Esophagus squamous epithelium (tissue), 5 donors: ENCODE data around the gene SP3. TPM values are rescaled to one million over a fixed set of nuclear protein-coding genes. Genes with fewer than 3 reads are reported as not detected.

Experiments used
- DNase-seq: peaks from one replicate; lab custom pipeline; 2025; lab: John Stamatoyannopoulos, UW
- H3K27ac ChIP-seq, 4 donors: fragments of 200-600 bp; sonication (generic); one replicate each; pipeline ENCODE4 v1.5.1; 2016 to 2019; ENCODE audit warnings: mild to moderate bottlenecking in 1 of 4
- H3K27me3 ChIP-seq, 4 donors: fragments of 200-600 bp; sonication (generic); 1 replicate in 3 of 4; 2 replicates in 1 of 4; pipeline versions ENCODE4 v1.5.1 to v1.6.0; 2017 to 2021; ENCODE audit warnings: antibody characterized with exemption in 1 of 4
- H3K36me3 ChIP-seq, 3 donors: fragments of 200-600 bp; sonication (generic); one replicate each; pipeline ENCODE4 v1.5.1; 2016 to 2019
- H3K4me1 ChIP-seq, 3 donors: fragments of 200-600 bp; sonication (generic); one replicate each; pipeline ENCODE4 v1.5.1; 2017 to 2019
- H3K4me3 ChIP-seq, 4 donors: fragments of 200-600 bp; sonication (generic); 1 replicate in 3 of 4; 2 replicates in 1 of 4; pipeline ENCODE4 v1.5.1; 2016 to 2019; ENCODE audit warnings: mild to moderate bottlenecking in 2 of 4, moderate library complexity in 1 of 4
- H3K9me3 ChIP-seq, 3 donors: fragments of 200-600 bp; sonication (generic); one replicate each; pipeline ENCODE4 v1.5.1; 2016 to 2019
- CTCF ChIP-seq, 6 experiments: fragments of 450-650 bp in 4 of 6; fragments of 200-600 bp in 2 of 6; sonication (generic) in 2 of 6; IDR thresholded peaks; one replicate each; pipeline ENCODE4 v1.5.1; 2016 to 2019; ENCODE audit warnings: antibody characterized with exemption in 6 of 6, mild to moderate bottlenecking in 4 of 6, moderate library complexity in 4 of 6
- POLR2A ChIP-seq, 4 donors: fragments of 450-650 bp; IDR thresholded peaks; one replicate each; pipeline ENCODE4 v1.6.1; 2017; ENCODE audit warnings: antibody characterized with exemption in 4 of 4, mild to moderate bottlenecking in 4 of 4, moderate library complexity in 3 of 4
- WGBS, 2 donors: methylation state at CpG; one replicate each; pipeline ENCODE4 v1.1.5; 2018; 5-methylcytosine and 5-hydroxymethylcytosine counted together
- intact Hi-C: fragments of 100-400 bp; cut with DNase I; formaldehyde crosslinking; loops from one replicate; pipeline ENCODE4 v1.15.0; 2022
- total RNA-seq, 4 donors: library from RNA; depleted of rRNA; stranded (reverse); fragments of >200 nt; gene quantifications; one replicate each; pipeline ENCODE4 v1.1.0, GENCODE V29; 2016
- donor health status: DM: yes; HTN: yes; CAD: no.

Gene SP3
- total RNA-seq: 10 to 100 TPM; 41.3 to 97.8 (median 67.6) TPM

- TF ChIP-seq CTCF (IDR thresholded peaks at IDR 0.05) (peak in 2 of 6 experiments; percentile 5 to 21), POLR2A (IDR thresholded peaks at IDR 0.05) (peak in 3 of 4 donors; percentile 59 to 97 (median 76))
- H3K9me3 ChIP-seq: no peaks in the 10 kb centered on the region
- peaks cover 0 to 37% (median 14%) of the 10 kb centered on the region in 3 donors for H3K4me1 ChIP-seq
- H3K4me3 ChIP-seq: peak within 1 kb of the TSS; percentile 83 to 99 (median 94)
- peak within 1 kb of the TSS; percentile 98 to 100 (median 100) for H3K27ac ChIP-seq
- 0 to 2% methylated on average over 8 to 19 of the region's 52 CpGs for WGBS, 2 donors
- peak; percentile 82 for DNase-seq
- no peaks in the 10 kb centered on the region for H3K27me3 ChIP-seq
- intact Hi-C loops: loop anchor here (10.0 kb wide), 1 partner anchor 69 kb away; no protein-coding TSS in a partner anchor
- peaks cover 0 to 7% (median 0%) of the 10 kb centered on the region in 3 donors for H3K36me3 ChIP-seq
These were observed at the start of gene SP3 for GRCh38 chr2:173965372-173966025. TSS of gene SP3 (minus strand) at chr2:173965373. CDS start at chr2:173965171, 202 bp downstream.

GRCh38 chr2:174014699-174015070, 49.5 kb upstream of the SP3 start:
- 77 to 82% methylated on average over 2 of the region's 2 CpGs for WGBS, 2 donors
- Histone ChIP-seq H3K9me3 (no peaks in the 10 kb centered on the region), H3K36me3 (no peaks in the 10 kb centered on the region), H3K27ac (peak overlapping the region in 3 of 4 donors; percentile 72 to 91 (median 90)), H3K27me3 (no peaks in the 10 kb centered on the region), H3K4me3 (no peak overlapping the region), H3K4me1 (peaks cover 14 to 46% (median 14%) of the 10 kb centered on the region in 3 donors)
- no peak for DNase-seq
- intact Hi-C loops: no loop called here
- TF ChIP-seq POLR2A (IDR thresholded peaks at IDR 0.05): no peak
- no peak for TF ChIP-seq CTCF (IDR thresholded peaks at IDR 0.05)

GRCh38 chr2:174014011-174014698, 49.0 kb upstream of the SP3 start:
- intact Hi-C loops: no loop called here
- H3K27me3 ChIP-seq: no peaks in the 10 kb centered on the region
- peaks cover 14 to 46% (median 14%) of the 10 kb centered on the region in 3 donors for H3K4me1 ChIP-seq
- 63 to 66% methylated on average over 6 of the region's 6 CpGs for WGBS, 2 donors
- H3K4me3 ChIP-seq: peak overlapping the region in 1 of 4 donors; percentile 58
- DNase-seq: no peak
- no peaks in the 10 kb centered on the region for H3K36me3 ChIP-seq
- H3K27ac ChIP-seq: peak overlapping the region in 3 of 4 donors; percentile 90 to 93 (median 91)
- no peaks in the 10 kb centered on the region for H3K9me3 ChIP-seq
- TF ChIP-seq CTCF (IDR thresholded peaks at IDR 0.05): no peak
- no peak for TF ChIP-seq POLR2A (IDR thresholded peaks at IDR 0.05)

GRCh38 chr2:174013315-174013751, 48.2 kb upstream of the SP3 start:
- 22 to 57% methylated on average over 4 to 11 of the region's 17 CpGs for WGBS, 2 donors
- TF ChIP-seq CTCF (IDR thresholded peaks at IDR 0.05) (no peak), POLR2A (IDR thresholded peaks at IDR 0.05) (peak in 1 of 4 donors; percentile 15)
- H3K4me3 ChIP-seq: peak overlapping the region; percentile 38 to 66 (median 58)
- no peaks in the 10 kb centered on the region for H3K36me3 ChIP-seq
- intact Hi-C loops: no loop called here
- no peaks in the 10 kb centered on the region for H3K9me3 ChIP-seq
- peaks cover 14 to 46% (median 14%) of the 10 kb centered on the region in 3 donors for H3K4me1 ChIP-seq
- H3K27me3 ChIP-seq: no peaks in the 10 kb centered on the region
- peak overlapping the region; percentile 81 to 93 (median 90) for H3K27ac ChIP-seq
- DNase-seq: no peak
